ENCODE results near the gene TLL1. TPM values are rescaled to one million over a fixed set of nuclear protein-coding genes. Genes with fewer than 3 reads are reported as not detected.

TLL1 gene
- total and polyA plus RNA-seq, 2 experiments from 2014 or later, result 0.18 to 2.4 TPM

- no peak for TF ChIP-seq ZNF462 (CRISPR knock-in tag; IDR thresholded peaks at IDR 0.05)
- TF ChIP-seq EZH2 (IDR thresholded peaks at IDR 0.05; ENCODE audit: low read depth, unreplicated experiment), result no peak
- no peak for TF ChIP-seq ZNF114 (CRISPR knock-in tag; IDR thresholded peaks at IDR 0.05)
- TF ChIP-seq CREB1 (CRISPR knock-in tag; IDR thresholded peaks at IDR 0.05; ENCODE audit: low read depth), result no peak
- TF ChIP-seq EZH2phosphoT487 (IDR thresholded peaks at IDR 0.05; ENCODE audit: unreplicated experiment), result no peak
These were observed 46.9 kb upstream of the TLL1 start (continued) for GRCh38 chr4:165826166-165826565.

DNA sequence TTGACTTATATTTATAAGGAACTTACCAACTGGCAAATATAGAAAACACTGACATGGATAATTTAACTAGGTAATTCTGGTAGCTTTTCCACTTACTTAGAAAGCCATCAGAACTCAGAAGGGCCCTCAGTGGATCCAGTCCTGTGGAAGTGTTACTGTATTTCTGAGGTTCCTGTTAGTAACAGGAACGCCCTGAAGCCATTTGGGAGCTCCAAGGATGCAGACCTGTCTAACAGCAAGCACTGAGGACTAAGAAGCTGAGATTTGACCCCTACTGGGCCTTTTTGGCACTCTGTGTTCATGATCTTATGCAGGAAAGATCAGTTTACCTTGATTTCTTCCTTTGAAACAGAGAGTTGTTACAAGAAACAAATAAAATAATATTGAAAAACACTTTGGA lies 46.0 kb upstream of the TLL1 start:
- Mint-ChIP-seq H3K27me3 (ENCODE audit: insufficient read depth, low read depth, poor library complexity) (no peaks in the 10 kb centered on the region), H3K36me3 (ENCODE audit: low read depth) (peaks cover 3% of the 10 kb centered on the region; the same call in 2 of the 3 replicates), H3K4me1 (no peaks in the 10 kb centered on the region), H3K9me3 (no peaks in the 10 kb centered on the region), H3K4me3 (no peak overlapping the region), H3K27ac (no peak overlapping the region)
- Histone ChIP-seq H3K27ac (ENCODE audit: low read depth) (no peak overlapping the region), H3K79me2 (replicated peaks; ENCODE audit: insufficient read depth) (no peaks in the 10 kb centered on the region), H3F3A (replicated peaks; ENCODE audit: low read depth) (no peaks in the 10 kb centered on the region), H3K36me3 (ENCODE audit: insufficient read depth) (no peaks in the 10 kb centered on the region), H4K20me1 (replicated peaks; ENCODE audit: insufficient read depth) (no peaks in the 10 kb centered on the region), H2AFZ (peak overlapping the region; percentile 16; the same call in 1 of the 2 replicates), H3K27me3 (ENCODE audit: insufficient read depth) (no peaks in the 10 kb centered on the region), H3K4me2 (no peak overlapping the region), H3K4me1 (ENCODE audit: insufficient read depth) (no peaks in the 10 kb centered on the region), H3K9me2 (ENCODE audit: insufficient read depth) (no peaks in the 10 kb centered on the region), H3K4me3 (no peak overlapping the region)
- no peak for ATAC-seq
- DNase-seq (ENCODE audit: low spot score), result no peak
- TF ChIP-seq ETS1 (IDR thresholded peaks at IDR 0.05), result no peak
- TF ChIP-seq STAT1 (IDR thresholded peaks at IDR 0.05; ENCODE audit: unreplicated experiment), result no peak
- no peak for TF ChIP-seq NANOG (IDR thresholded peaks at IDR 0.05; ENCODE audit: borderline replicate concordance)
- no peak for TF ChIP-seq POLR2AphosphoS5 (IDR thresholded peaks at IDR 0.05; ENCODE audit: low read depth)
- no peak for TF ChIP-seq REST (IDR thresholded peaks at IDR 0.05; ENCODE audit: unreplicated experiment)
- TF ChIP-seq EZH2 (IDR thresholded peaks at IDR 0.05; ENCODE audit: low read depth, unreplicated experiment), result no peak
- TF ChIP-seq CREB1 (CRISPR knock-in tag; IDR thresholded peaks at IDR 0.05; ENCODE audit: low read depth), result no peak
- no peak for TF ChIP-seq ZNF114 (CRISPR knock-in tag; IDR thresholded peaks at IDR 0.05)
- TF ChIP-seq JUNB (IDR thresholded peaks at IDR 0.05; ENCODE audit: unreplicated experiment), result no peak
- no peak for TF ChIP-seq EZH2phosphoT487 (IDR thresholded peaks at IDR 0.05; ENCODE audit: unreplicated experiment)
- no peak for TF ChIP-seq ZNF331 (CRISPR knock-in tag; IDR thresholded peaks at IDR 0.05; ENCODE audit: low read depth)

All from GM23338 (cell line).